Hepatocyte (in vitro differentiated cells): Measurements from ENCODE around the gene NDUFA6. TPM values are rescaled to one million over a fixed set of nuclear protein-coding genes. Genes with fewer than 3 reads are reported as not detected.

Experiments used
- DNase-seq: peaks from one replicate; pipeline ENCODE4 v3.0.0-alpha.2; 2016; ENCODE audit warnings: low spot score
- H2AFZ ChIP-seq: fragments of 200-600 bp; sonication (generic); 2 replicates; pipeline ENCODE4 v1.6.0; 2016; ENCODE audit warnings: antibody characterized with exemption, mild to moderate bottlenecking
- H3K27ac ChIP-seq: fragments of 200-600 bp; sonication (generic); 2 replicates; pipeline ENCODE4 v1.5.1; 2016; ENCODE audit warnings: mild to moderate bottlenecking
- H3K27me3 ChIP-seq: fragments of 200-600 bp; sonication (generic); 2 replicates; pipeline ENCODE4 v1.6.1; 2016
- H3K36me3 ChIP-seq: fragments of 200-600 bp; sonication (generic); replicated peaks from 2 replicates; pipeline ENCODE4 v1.5.1; 2016; ENCODE audit warnings: low read depth; ENCODE audit not compliant: insufficient read depth
- H3K4me1 ChIP-seq: fragments of 200-600 bp; sonication (generic); 2 replicates; pipeline ENCODE4 v1.5.1; 2016; ENCODE audit warnings: mild to moderate bottlenecking, moderate library complexity; ENCODE audit not compliant: insufficient read depth
- H3K4me2 ChIP-seq: fragments of 200-600 bp; sonication (generic); 2 replicates; pipeline ENCODE4 v1.6.0; 2016
- H3K4me3 ChIP-seq: fragments of 200-600 bp; sonication (generic); 2 replicates; pipeline ENCODE4 v1.5.1; 2016; ENCODE audit warnings: mild to moderate bottlenecking
- H3K79me2 ChIP-seq: fragments of 200-600 bp; sonication (generic); 2 replicates; pipeline ENCODE4 v1.6.0; 2017; ENCODE audit warnings: mild to moderate bottlenecking
- H3K9me2 ChIP-seq: fragments of 200-600 bp; sonication (generic); replicated peaks from 2 replicates; pipeline ENCODE4 v1.6.0; 2017; ENCODE audit warnings: mild to moderate bottlenecking; ENCODE audit not compliant: insufficient read depth
- H3K9me3 ChIP-seq: fragments of 200-600 bp; sonication (generic); 2 replicates; pipeline ENCODE4 v1.5.1; 2016; ENCODE audit warnings: low read depth, mild to moderate bottlenecking
- H4K20me1 ChIP-seq: fragments of 200-600 bp; sonication (generic); 2 replicates; pipeline ENCODE4 v1.6.0; 2016; ENCODE audit warnings: mild to moderate bottlenecking; ENCODE audit not compliant: insufficient read depth, poor library complexity, severe bottlenecking
- EZH2 ChIP-seq: fragments of 200-600 bp; sonication (generic); IDR thresholded peaks from 2 replicates; pipeline ENCODE4 v1.6.1; 2016; ENCODE audit warnings: antibody characterized with exemption, mild to moderate bottlenecking, borderline replicate concordance
- EZH2phosphoT487 ChIP-seq: fragments of 200-600 bp; sonication (generic); IDR thresholded peaks from one replicate; pipeline ENCODE4 v1.6.1; 2018; ENCODE audit warnings: antibody characterized with exemption, mild to moderate bottlenecking, low read depth, moderate library complexity; ENCODE audit not compliant: unreplicated experiment, severe bottlenecking
- WGBS: methylation state at CpG from one replicate; pipeline ENCODE4 v1.1.6; 2016; ENCODE audit warnings: low lambda C conversion rate; ENCODE audit errors: missing lambda C conversion rate; 5-methylcytosine and 5-hydroxymethylcytosine counted together
- polyA plus RNA-seq: library from polyadenylated mRNA; unstranded; fragments of >200 nt; fragmentation: Nextera tagmentation; extraction: Ambion mirVana; gene quantifications from 2 replicates; pipeline ENCODE4 v1.2.1, GENCODE V29; 2016
- total RNA-seq: library from RNA; depleted of rRNA; stranded (reverse); fragments of >200 nt; gene quantifications from 2 replicates; pipeline ENCODE4 v1.2.3, GENCODE V29; 2014
- TF ChIP-seq, protein P1 (sequence below): fragments of 200-600 bp; sonication (generic); IDR thresholded peaks from 2 replicates; pipeline ENCODE4 v1.5.1; 2016; ENCODE audit warnings: antibody characterized with exemption, mild to moderate bottlenecking; ENCODE audit not compliant: poor library complexity

Gene NDUFA6
- total and polyA plus RNA-seq, 2 experiments from 2014 or later, result 97.4 to 183 TPM

DNA sequence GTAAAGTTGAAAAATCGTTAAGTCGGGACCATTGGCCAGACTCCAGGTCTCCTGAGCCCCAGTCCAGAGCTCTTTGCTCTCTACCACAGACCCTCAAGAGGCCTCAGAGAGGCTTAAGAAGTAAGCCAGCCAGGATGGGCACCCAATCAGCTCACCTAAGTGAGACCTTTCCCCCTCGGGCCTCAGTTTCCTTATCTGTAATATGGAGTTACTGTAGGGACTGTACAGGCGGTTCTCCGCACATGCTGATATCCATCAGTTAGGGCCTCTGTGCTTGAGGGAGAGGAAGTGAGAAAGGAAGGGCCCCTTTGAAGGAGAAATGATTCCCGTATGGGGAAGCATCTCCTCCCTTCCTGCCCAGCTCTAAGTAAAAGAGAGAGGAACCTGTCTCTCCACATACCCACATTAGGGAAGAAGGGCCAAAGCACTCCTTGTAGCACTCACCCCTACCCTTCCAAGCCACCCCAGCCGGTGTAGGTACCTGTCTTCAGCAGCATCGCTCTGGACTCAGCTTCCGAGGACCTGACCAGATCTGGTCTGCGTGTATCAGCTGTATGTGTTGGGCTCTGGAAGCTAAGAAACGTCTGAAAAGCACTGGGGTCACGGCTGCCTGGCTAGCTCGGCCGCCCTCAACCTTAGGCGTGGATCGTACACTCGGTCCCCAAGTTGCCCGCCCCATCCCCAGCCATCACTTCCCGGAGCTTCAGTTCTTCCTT lies 20.6 kb downstream of the NDUFA6 start:
- Histone ChIP-seq H3K27ac (peak overlapping the region; percentile 86), H3K27me3 (no peaks in the 10 kb centered on the region), H3K36me3 (no peaks in the 10 kb centered on the region), H3K4me2 (peak overlapping the region; percentile 87), H3K79me2 (peaks cover 7% of the 10 kb centered on the region), H2AFZ (peak overlapping the region; percentile 53), H3K4me1 (peaks cover 13% of the 10 kb centered on the region), H3K9me3 (no peaks in the 10 kb centered on the region), H3K9me2 (no peaks in the 10 kb centered on the region), H4K20me1 (no peaks in the 10 kb centered on the region), H3K4me3 (peak overlapping the region; percentile 37)
- DNase-seq, result no peak
- WGBS, result 25% methylated on average over 19 of the region's 19 CpGs
- no peak for TF ChIP-seq EZH2phosphoT487
- TF ChIP-seq, protein P1, sequence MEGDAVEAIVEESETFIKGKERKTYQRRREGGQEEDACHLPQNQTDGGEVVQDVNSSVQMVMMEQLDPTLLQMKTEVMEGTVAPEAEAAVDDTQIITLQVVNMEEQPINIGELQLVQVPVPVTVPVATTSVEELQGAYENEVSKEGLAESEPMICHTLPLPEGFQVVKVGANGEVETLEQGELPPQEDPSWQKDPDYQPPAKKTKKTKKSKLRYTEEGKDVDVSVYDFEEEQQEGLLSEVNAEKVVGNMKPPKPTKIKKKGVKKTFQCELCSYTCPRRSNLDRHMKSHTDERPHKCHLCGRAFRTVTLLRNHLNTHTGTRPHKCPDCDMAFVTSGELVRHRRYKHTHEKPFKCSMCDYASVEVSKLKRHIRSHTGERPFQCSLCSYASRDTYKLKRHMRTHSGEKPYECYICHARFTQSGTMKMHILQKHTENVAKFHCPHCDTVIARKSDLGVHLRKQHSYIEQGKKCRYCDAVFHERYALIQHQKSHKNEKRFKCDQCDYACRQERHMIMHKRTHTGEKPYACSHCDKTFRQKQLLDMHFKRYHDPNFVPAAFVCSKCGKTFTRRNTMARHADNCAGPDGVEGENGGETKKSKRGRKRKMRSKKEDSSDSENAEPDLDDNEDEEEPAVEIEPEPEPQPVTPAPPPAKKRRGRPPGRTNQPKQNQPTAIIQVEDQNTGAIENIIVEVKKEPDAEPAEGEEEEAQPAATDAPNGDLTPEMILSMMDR, result no peak
- no peak for TF ChIP-seq EZH2

DNA sequence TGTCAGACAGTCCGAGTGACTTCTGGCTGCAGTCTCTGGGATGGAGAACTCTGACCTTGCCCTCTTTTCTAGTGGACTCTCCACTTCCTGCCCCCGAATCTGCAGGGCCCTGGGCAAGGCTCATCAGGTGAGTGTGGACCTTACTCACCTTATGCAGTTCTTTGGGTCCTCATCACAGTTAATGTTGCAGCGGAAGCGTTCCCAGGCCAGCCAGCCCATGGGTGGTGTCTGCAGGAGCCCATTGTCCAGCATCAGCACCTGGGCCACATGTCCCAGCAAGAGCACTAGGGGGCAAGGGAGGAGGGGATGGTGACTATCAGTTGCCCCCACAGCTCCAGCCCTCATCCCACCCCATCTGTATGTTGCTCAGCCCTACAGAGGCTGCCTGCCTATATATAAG lies 22.3 kb downstream of the NDUFA6 start:
- Histone ChIP-seq H3K36me3 (no peaks in the 10 kb centered on the region), H3K79me2 (peaks cover 7% of the 10 kb centered on the region), H2AFZ (no peak overlapping the region), H3K27ac (no peak overlapping the region), H3K4me3 (no peak overlapping the region), H3K4me1 (peaks cover 13% of the 10 kb centered on the region), H3K4me2 (no peak overlapping the region), H3K27me3 (no peaks in the 10 kb centered on the region), H3K9me2 (no peaks in the 10 kb centered on the region), H3K9me3 (no peaks in the 10 kb centered on the region), H4K20me1 (no peaks in the 10 kb centered on the region)
- no peak for TF ChIP-seq EZH2
- TF ChIP-seq EZH2phosphoT487, result no peak
- TF ChIP-seq, protein P1, result no peak
- no peak for DNase-seq
- 97% methylated on average over 4 of the region's 4 CpGs for WGBS

DNA sequence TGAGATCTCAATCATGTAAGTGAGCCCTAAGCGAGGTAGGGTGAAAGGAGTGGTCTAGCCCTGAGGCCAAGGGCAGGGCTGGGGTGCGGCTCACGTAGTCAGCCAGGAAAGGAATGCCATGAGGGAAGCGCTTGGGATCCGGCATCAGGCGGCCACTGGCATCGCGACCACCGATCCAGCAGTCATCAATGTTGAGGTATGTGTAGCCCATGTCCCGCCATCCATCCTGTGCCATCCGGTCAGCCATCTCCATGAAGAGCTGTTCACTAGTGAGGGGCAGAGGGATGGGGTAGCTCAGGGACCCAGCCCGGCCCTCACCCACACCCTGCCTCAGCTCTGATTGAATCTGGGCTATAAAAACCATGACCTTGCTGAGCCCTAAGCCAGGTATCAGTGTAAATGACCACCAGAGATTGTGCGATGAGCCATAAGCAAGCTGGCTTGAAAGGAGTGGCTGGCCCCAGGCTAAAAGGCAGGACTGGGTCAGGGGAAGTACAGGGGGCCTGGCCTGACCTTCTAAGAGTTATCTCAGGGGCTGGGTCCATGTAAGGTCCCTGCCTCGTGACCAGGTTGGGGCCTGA lies 22.8 kb downstream of the NDUFA6 start:
- peaks cover 7% of the 10 kb centered on the region for H3K79me2 ChIP-seq
- H2AFZ ChIP-seq, result no peak overlapping the region
- H3K4me3 ChIP-seq, result no peak overlapping the region
- no peak overlapping the region for H3K27ac ChIP-seq
- no peaks in the 10 kb centered on the region for H3K9me3 ChIP-seq
- 94% methylated on average over 14 of the region's 14 CpGs for WGBS
- peaks cover 13% of the 10 kb centered on the region for H3K4me1 ChIP-seq
- H4K20me1 ChIP-seq, result no peaks in the 10 kb centered on the region
- TF ChIP-seq, protein P1, result no peak
- TF ChIP-seq EZH2 (no peak), EZH2phosphoT487 (no peak)
- DNase-seq, result no peak
- no peaks in the 10 kb centered on the region for H3K27me3 ChIP-seq
- no peaks in the 10 kb centered on the region for H3K36me3 ChIP-seq
- H3K4me2 ChIP-seq, result no peak overlapping the region
- H3K9me2 ChIP-seq, result no peaks in the 10 kb centered on the region
